OCI-M1 (cell line): ENCODE data around the gene TMCO5A.
A peak's percentile ranks its signal among the peaks of the same experiment; 100 is the strongest.

Experiments used
- DNase-seq: peaks from one replicate; lab custom pipeline; 2025; lab: John Stamatoyannopoulos, UW

TMCO5A gene

DNA sequence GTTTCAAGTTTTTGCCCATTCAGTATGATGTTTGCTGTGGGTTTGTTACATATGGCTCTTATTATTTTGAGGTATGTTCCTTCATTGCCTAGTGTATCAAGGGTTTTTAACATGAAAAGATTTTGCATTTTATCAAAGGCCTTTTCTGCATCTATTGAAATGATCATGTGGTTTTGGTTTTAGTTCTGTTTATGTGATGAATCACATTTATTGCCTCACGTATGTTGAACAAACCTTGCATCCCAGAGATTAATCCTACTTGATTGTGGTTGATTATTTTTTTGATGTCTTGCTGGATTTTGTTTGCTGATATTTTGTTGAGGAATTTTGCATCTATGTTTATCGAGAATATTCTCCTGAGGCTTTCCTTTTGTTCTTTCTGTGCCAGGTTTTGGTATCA lies 39.4 kb downstream of the TMCO5A start:
- no peak for DNase-seq

DNA sequence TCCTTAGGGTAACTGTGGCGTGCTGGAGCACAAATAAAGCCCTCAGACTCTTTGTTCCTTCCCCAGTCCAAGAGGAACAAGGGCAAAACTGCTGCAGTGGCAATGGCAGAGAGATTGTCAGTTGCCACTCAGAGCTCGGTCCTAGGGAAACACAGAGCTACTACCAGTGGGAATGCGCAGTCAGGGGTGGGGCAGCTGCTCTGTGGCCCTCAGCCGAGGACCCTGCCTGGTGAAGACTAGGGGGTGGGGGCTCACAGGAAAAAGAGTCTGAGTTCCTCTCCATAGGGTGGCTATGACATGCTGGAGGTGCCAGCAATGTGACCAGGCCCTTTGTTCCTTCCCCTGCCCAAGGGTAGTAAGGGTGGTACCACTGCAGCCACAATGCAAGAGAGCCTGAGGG lies 43.8 kb downstream of the TMCO5A start:
- no peak for DNase-seq

DNA sequence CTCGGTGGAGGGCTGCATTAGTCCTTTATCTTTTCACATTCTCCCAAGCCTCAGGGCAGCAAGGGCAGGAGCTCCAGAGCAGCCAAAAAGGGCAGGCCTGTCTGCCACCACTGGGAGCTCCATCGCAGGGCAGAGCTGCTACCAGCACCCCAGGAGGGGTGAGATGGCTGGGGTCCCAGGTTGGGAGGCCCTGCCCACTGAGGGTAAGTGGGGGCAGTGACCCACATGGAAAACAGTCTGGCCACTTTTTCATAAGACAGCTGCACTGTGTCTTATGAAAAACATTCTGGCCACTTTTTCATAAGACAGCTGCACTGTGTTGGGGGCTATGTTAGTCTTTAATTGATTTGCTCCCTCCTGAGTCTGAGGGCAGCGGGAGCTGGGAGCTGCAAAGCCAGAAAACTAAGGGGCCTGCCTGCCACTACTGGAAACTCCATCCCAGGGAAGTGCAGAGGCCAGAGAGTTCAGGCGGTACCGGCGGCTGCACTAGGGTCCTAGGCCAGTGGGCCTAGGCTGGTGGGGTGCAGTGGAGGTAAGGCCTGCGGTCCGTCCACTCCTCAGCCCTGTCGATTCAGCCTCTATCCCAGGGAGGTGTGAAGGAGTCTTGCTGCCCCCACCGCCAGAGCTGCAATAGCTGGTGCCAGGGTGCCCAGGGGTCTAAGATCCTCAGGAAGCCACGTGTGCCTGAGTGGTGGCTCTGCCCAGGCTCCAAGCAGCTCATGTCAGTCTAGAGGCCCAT lies 45.4 kb downstream of the TMCO5A start:
- no peak for DNase-seq

DNA sequence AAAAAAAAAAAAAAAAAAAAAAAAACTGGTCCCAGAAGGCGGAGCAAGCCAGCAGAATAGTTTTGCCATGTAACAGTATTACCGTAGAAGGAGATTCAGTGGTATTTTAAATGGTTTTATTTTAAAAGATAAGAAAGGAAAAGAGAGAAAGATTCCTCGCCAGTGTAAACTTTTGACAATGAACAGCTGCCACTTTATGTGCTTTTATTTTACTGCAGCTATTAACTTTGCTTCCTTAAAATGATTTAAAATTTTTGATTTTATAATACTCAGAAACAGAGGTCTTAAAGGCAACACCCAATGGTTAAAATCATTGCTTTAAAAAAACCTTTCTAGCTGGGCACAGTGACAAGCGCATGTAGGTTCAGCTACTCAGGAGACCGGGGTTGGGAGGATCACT lies 46.8 kb downstream of the TMCO5A start:
- no peak for DNase-seq

DNA sequence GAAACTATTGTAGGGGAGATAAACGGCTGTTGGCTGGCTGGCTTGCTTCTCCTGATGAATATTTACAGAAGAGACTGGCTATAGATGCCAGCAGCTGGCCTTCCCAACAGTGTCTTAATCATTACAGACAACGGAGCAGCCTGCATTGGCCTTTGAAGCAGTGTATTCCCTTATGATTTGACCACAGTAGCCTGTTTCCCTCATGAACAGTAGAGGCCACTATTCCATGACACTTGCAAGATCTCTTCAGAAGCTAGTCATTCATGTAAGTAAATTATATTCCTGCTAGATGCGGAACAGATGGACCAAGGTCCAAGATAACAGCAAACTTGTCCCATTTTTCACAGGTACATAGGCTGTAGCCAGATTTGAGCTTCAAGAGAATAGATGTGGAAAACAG lies 47.3 kb downstream of the TMCO5A start:
- peak; percentile 33 for DNase-seq

DNA sequence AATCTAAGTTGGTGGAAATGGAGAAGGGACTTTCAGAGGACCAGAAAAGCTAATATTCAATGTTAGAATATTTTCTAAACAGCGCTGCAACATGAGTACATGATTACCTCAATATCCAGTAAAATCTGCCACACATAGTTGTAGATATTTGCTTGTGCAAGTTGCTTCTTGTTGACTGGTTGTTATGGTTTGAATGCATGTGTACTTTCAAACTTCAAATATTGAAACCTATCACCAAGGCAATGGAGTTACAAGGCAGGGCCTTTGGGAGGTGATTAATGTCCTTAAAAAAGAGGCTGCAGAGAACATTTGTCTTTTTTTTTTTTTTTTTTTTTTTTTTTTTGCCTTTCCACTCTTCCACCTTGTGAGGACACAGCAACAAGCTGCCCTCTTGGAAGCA lies 49.9 kb downstream of the TMCO5A start:
- DNase-seq: no peak

DNA sequence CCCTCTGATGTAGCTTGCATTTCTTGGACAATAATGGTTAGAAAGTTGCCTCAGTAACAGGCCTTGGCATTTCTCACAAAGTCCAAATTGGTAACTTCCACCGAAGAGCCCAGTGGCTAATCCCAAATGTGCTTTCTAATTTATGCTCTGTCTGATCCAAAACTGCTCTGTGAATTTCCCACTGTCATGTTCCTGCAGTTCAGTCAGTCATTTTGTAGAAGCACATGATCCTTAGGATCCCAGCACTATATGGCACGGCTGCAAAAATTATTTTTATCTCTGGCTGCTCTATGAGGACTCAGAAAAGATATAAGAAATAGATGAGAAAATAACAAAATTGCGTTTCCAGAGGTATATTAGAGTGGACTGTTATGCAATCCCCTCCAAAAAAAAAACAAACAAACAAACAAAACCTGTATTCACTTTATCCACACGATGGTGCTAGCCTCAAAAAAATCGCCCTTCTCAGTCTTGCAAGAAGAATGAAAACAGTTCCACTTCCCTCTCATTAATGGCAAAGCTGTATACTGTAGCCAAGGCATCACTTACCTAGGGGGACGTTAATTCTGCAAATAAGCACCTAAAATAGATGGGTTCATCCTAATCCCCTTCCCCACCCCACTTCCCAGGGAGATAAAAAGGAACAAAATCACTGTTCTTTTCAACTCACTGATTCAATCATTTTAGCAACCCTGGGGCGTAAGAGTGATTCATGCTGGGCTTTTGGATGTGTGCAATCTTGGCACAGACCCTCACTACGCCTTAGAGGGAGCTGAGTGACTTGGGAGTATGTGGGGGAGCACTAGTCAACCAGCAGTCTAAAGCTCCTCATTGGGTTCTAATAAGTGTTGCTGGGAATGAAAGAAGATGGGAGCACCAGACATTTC lies 61.3 kb downstream of the TMCO5A start:
- peak; percentile 58 for DNase-seq
